HEK293 (cell line): ENCODE results near the gene ZNF763.
A peak's percentile ranks its signal among the peaks of the same experiment; 100 is the strongest.

Source experiments
- CTCF ChIA-PET: fragments of 350-600 bp; formaldehyde crosslinking; extraction: SDS; loops from one replicate; lab custom pipeline; 2021; ENCODE audit warnings: antibody characterized with exemption; lab: Yijun Ruan, JAX
- POLR2A ChIA-PET: fragments of 300-600 bp; formaldehyde crosslinking; extraction: SDS; loops from one replicate; lab custom pipeline; 2020; ENCODE audit warnings: antibody characterized with exemption, inconsistent platforms; lab: Yijun Ruan, JAX
- H3K27ac ChIP-seq: fragments of 200-500 bp; sonication (Bioruptor generic); 2 replicates; pipeline ENCODE4 v1.5.1; 2014; ENCODE audit warnings: low read depth, low read length, control low read depth, inconsistent platforms; ENCODE audit errors: extremely low read depth
- H3K36me3 ChIP-seq, 2 experiments: fragments of 200-500 bp in 1 of 2; sonication (Bioruptor generic) in 1 of 2; 1 replicate in 1 of 2; 2 replicates in 1 of 2; pipeline ENCODE4 v1.5.1; 2014 to 2017; ENCODE audit warnings: inconsistent platforms in 2 of 2, low read length in 2 of 2; ENCODE audit not compliant: control insufficient read depth in 2 of 2, insufficient read depth in 1 of 2
- H3K4me1 ChIP-seq: fragments of 200-500 bp; sonication (Bioruptor generic); 2 replicates; pipeline ENCODE4 v1.5.1; 2014; ENCODE audit warnings: mild to moderate bottlenecking, low read length, inconsistent platforms; ENCODE audit not compliant: control insufficient read depth, insufficient read depth
- H3K4me3 ChIP-seq: 2 replicates; pipeline ENCODE4 v1.5.1; 2011; ENCODE audit warnings: low read depth, mild to moderate bottlenecking, control low read depth, low read length, moderate library complexity
- H3K9me3 ChIP-seq: fragments of 200-500 bp; sonication (Bioruptor generic); 2 replicates; pipeline ENCODE4 v1.5.1; 2014; ENCODE audit warnings: low read depth, low read length, inconsistent platforms; ENCODE audit not compliant: control insufficient read depth, insufficient read depth
- OVOL3 ChIP-seq: fragments of 450-650 bp; formaldehyde crosslinking; IDR thresholded peaks from 2 replicates; pipeline ENCODE4 v1.5.1; 2016; ENCODE audit warnings: missing biosample characterization, missing genetic modification characterization
- RBAK ChIP-seq: fragments of 450-650 bp; formaldehyde crosslinking; IDR thresholded peaks from 2 replicates; pipeline ENCODE4 v1.5.1; 2016; ENCODE audit warnings: missing biosample characterization, missing genetic modification characterization
- SALL2 ChIP-seq: fragments of 450-650 bp; formaldehyde crosslinking; IDR thresholded peaks from 2 replicates; pipeline ENCODE4 v1.5.0; 2017; ENCODE audit warnings: missing biosample characterization, mild to moderate bottlenecking, missing genetic modification characterization, borderline replicate concordance
- TRIM28 ChIP-seq: IDR thresholded peaks from 2 replicates; pipeline ENCODE4 v1.6.1; 2011; ENCODE audit warnings: low read length, control low read depth, borderline replicate concordance
- ZBTB11 ChIP-seq: fragments of 450-650 bp; formaldehyde crosslinking; conservative IDR thresholded peaks from 2 replicates; pipeline ENCODE4 v1.5.1; 2016; ENCODE audit warnings: low read depth, missing biosample characterization, missing genetic modification characterization
- ZBTB48 ChIP-seq: fragments of 450-650 bp; formaldehyde crosslinking; IDR thresholded peaks from 2 replicates; pipeline ENCODE4 v1.5.1; 2016; ENCODE audit warnings: missing biosample characterization, missing genetic modification characterization
- ZBTB49 ChIP-seq: fragments of 450-650 bp; formaldehyde crosslinking; IDR thresholded peaks from 2 replicates; pipeline ENCODE4 v1.5.1; 2016; ENCODE audit warnings: missing biosample characterization, missing genetic modification characterization, low read depth
- ZNF133 ChIP-seq: fragments of 450-650 bp; formaldehyde crosslinking; IDR thresholded peaks from 2 replicates; pipeline ENCODE4 v1.5.1; 2016; ENCODE audit warnings: missing biosample characterization, missing genetic modification characterization
- ZNF16 ChIP-seq: fragments of 450-650 bp; formaldehyde crosslinking; IDR thresholded peaks from 2 replicates; pipeline ENCODE4 v1.5.1; 2016; ENCODE audit warnings: low read depth, missing biosample characterization, missing genetic modification characterization
- ZNF221 ChIP-seq: fragments of 450-650 bp; formaldehyde crosslinking; IDR thresholded peaks from 2 replicates; pipeline ENCODE4 v1.5.1; 2017; ENCODE audit warnings: missing biosample characterization, missing genetic modification characterization, borderline replicate concordance
- ZNF24 ChIP-seq: fragments of 450-650 bp; formaldehyde crosslinking; IDR thresholded peaks from 2 replicates; pipeline ENCODE4 v1.5.1; 2016; ENCODE audit warnings: missing biosample characterization, missing genetic modification characterization
- ZNF341 ChIP-seq: fragments of 450-650 bp; formaldehyde crosslinking; IDR thresholded peaks from 2 replicates; pipeline ENCODE4; 2016; ENCODE audit warnings: low read depth, missing biosample characterization, missing genetic modification characterization
- ZNF433 ChIP-seq: fragments of 450-650 bp; formaldehyde crosslinking; IDR thresholded peaks from 2 replicates; pipeline ENCODE4 v1.5.1; 2016; ENCODE audit warnings: missing biosample characterization, missing genetic modification characterization, low read depth
- ZNF548 ChIP-seq: fragments of 450-650 bp; formaldehyde crosslinking; IDR thresholded peaks from 2 replicates; pipeline ENCODE4 v1.5.1; 2016; ENCODE audit warnings: missing biosample characterization, missing genetic modification characterization
- ZNF580 ChIP-seq: fragments of 450-650 bp; formaldehyde crosslinking; IDR thresholded peaks from 2 replicates; pipeline ENCODE4 v1.5.1; 2016; ENCODE audit warnings: missing biosample characterization, missing genetic modification characterization
- ZNF626 ChIP-seq: fragments of 450-650 bp; sonication (Bioruptor Pico); formaldehyde crosslinking; IDR thresholded peaks from 2 replicates; pipeline ENCODE4 v1.5.1; 2018; ENCODE audit warnings: missing biosample characterization, missing genetic modification characterization, inconsistent platforms
- ZNF660 ChIP-seq: fragments of 450-650 bp; IDR thresholded peaks from 2 replicates; pipeline ENCODE4 v1.5.1; 2018; ENCODE audit warnings: missing biosample characterization, mild to moderate bottlenecking, missing genetic modification characterization
- ZNF76 ChIP-seq: fragments of 450-650 bp; formaldehyde crosslinking; IDR thresholded peaks from 2 replicates; pipeline ENCODE4; 2016; ENCODE audit warnings: low read depth, missing biosample characterization, missing genetic modification characterization, borderline replicate concordance

ZNF763 gene

GRCh38 chr19:11984986-11985385 is 20.1 kb downstream of the ZNF763 start:
- no peaks in the 10 kb centered on the region for H3K36me3 ChIP-seq
- ChIA-PET POLR2A (no interaction called here), CTCF (interaction anchor here (0.5 to 1.1 kb wide), 4 partner anchors 99 to 454 kb away, joined by 3 read pairs; no protein-coding TSS in a partner anchor)
- H3K4me3 ChIP-seq, result no peak overlapping the region
- no peaks in the 10 kb centered on the region for H3K4me1 ChIP-seq
- TF ChIP-seq ZNF626 (tag by site-specific recombination) (no peak), RBAK (no peak), ZNF16 (tag by site-specific recombination) (no peak)
- no peak overlapping the region for H3K27ac ChIP-seq
- H3K9me3 ChIP-seq, result no peaks in the 10 kb centered on the region

- Histone ChIP-seq H3K4me1 (no peaks in the 10 kb centered on the region), H3K27ac (no peak overlapping the region), H3K36me3 (no peaks in the 10 kb centered on the region), H3K9me3 (no peaks in the 10 kb centered on the region), H3K4me3 (no peak overlapping the region)
- POLR2A ChIA-PET, result interaction anchor here (0.8 to 2.7 kb wide), 4 partner anchors 63 to 189 kb away, joined by 3 to 8 read pairs (median 6); partner anchors contain the start of genes ZNF136, ZNF491 and ZNF69
- TF ChIP-seq OVOL3 (tag by site-specific recombination), result no peak
- no peak for TF ChIP-seq TRIM28
- TF ChIP-seq ZBTB49 (tag by site-specific recombination), result no peak
- no peak for TF ChIP-seq ZNF133 (tag by site-specific recombination)
- TF ChIP-seq ZNF660, result no peak
- TF ChIP-seq ZNF433 (tag by site-specific recombination), result no peak
- TF ChIP-seq ZNF221 (tag by site-specific recombination), result no peak
- CTCF ChIA-PET, result interaction anchor here (0.7 to 4.2 kb wide), 5 partner anchors 63 to 564 kb away, joined by 3 to 29 read pairs (median 8); partner anchors contain the start of genes ZNF20, ZNF491 and ZNF700
Measured at GRCh38 chr19:11986754-11987153, 21.9 kb downstream of the ZNF763 start.

GRCh38 chr19:11987405-11988281 is 22.8 kb downstream of the ZNF763 start:
- POLR2A ChIA-PET, result interaction anchor here (0.7 to 2.7 kb wide), 9 partner anchors 63 to 249 kb away, joined by 3 to 8 read pairs (median 3); partner anchors contain the start of genes ZNF136, ZNF20, ZNF491 and ZNF69
- Histone ChIP-seq H3K4me3 (peak overlapping the region; percentile 86), H3K9me3 (no peaks in the 10 kb centered on the region), H3K36me3 (no peaks in the 10 kb centered on the region), H3K27ac (no peak overlapping the region), H3K4me1 (no peaks in the 10 kb centered on the region)
- CTCF ChIA-PET, result interaction anchor here (0.6 to 4.2 kb wide), 16 partner anchors 10 to 563 kb away, joined by 3 to 29 read pairs (median 4); partner anchors contain the start of genes ZNF20, ZNF491 and ZNF700
- TF ChIP-seq ZNF580 (tag by site-specific recombination) (no peak), ZNF24 (tag by site-specific recombination) (peak; percentile 31; the same call in 1 of the 2 replicates), ZNF341 (tag by site-specific recombination) (peak; percentile 53; the same call in 1 of the 2 replicates), ZBTB11 (tag by site-specific recombination) (peak; percentile 83), ZNF548 (tag by site-specific recombination) (peak; percentile 80), ZNF76 (peak; percentile 22; the same call in 1 of the 2 replicates), ZBTB48 (peak; percentile 78), SALL2 (tag by site-specific recombination) (no peak)
